Measurements from ENCODE around the gene FBXO46. TPM values are rescaled to one million over a fixed set of nuclear protein-coding genes. Genes with fewer than 3 reads are reported as not detected.

FBXO46 gene
- total and polyA plus RNA-seq, 2 of the 4 experiments (the other 2 are of a cell fraction): 3.0 to 6.8 TPM

- intact Hi-C loops (cut with micrococcal nuclease) (no loop called here), dilution Hi-C loops (cut with HindIII; ENCODE audit: low sequenced_read_pairs, unreplicated experiment) (no loop called here), in situ Hi-C loops (cut with MboI; ENCODE audit: low sequenced_read_pairs) (no loop called here)
- Histone ChIP-seq H3K4me1 (ENCODE audit: control insufficient read depth, insufficient read depth, low read length) (no peaks in the 10 kb centered on the region), H3K4me2 (ENCODE audit: low read depth, low read length) (no peak overlapping the region), H2BK5ac (ENCODE audit: low read depth, low read length, poor library complexity, severe bottlenecking) (no peak overlapping the region), H3K9ac (ENCODE audit: low read depth, low read length) (no peak overlapping the region), H2BK15ac (ENCODE audit: low read depth, low read length) (no peak overlapping the region), H4K5ac (ENCODE audit: low read depth, low read length) (no peak overlapping the region), H3K18ac (ENCODE audit: low read depth, low read length) (no peak overlapping the region), H3K56ac (ENCODE audit: extremely low read depth, insufficient read depth, low read length) (no peak overlapping the region), H3K9me1 (ENCODE audit: insufficient read depth, low read length) (no peaks in the 10 kb centered on the region), H2AK5ac (ENCODE audit: low read depth, low read length) (no peak overlapping the region), H3K9me3 (ENCODE audit: control insufficient read depth, insufficient read depth, low read length) (no peaks in the 10 kb centered on the region), H3K4ac (ENCODE audit: low read depth, low read length) (no peak overlapping the region), H4K8ac (ENCODE audit: low read depth in 2 of 2, low read length in 2 of 2) (no peak overlapping the region), H3K27me3 (ENCODE audit: control insufficient read depth, insufficient read depth, low read length) (peaks cover 22% of the 10 kb centered on the region), H3K4me3 (ENCODE audit: insufficient read depth, low read depth, low read length) (no peak overlapping the region), H2AK9ac (replicated peaks; ENCODE audit: low read depth, low read length, poor library complexity) (no peak overlapping the region), H3K23ac (ENCODE audit: low read depth, low read length) (no peak overlapping the region), H2BK20ac (ENCODE audit: low read depth, low read length) (no peak overlapping the region), H2BK120ac (ENCODE audit: low read depth, low read length) (no peak overlapping the region), H3K79me1 (ENCODE audit: low read depth in 1 of 2, low read length in 2 of 2) (no peaks in the 10 kb centered on the region), H2AFZ (replicated peaks; ENCODE audit: low read length, poor library complexity) (no peak overlapping the region), H3K36me3 (ENCODE audit: control insufficient read depth, insufficient read depth, low read length) (no peaks in the 10 kb centered on the region), H3K14ac (replicated peaks; ENCODE audit: low read depth, low read length) (no peak overlapping the region), H3K27ac (ENCODE audit: insufficient read depth, low read length) (no peak overlapping the region), H4K91ac (ENCODE audit: insufficient read depth, low read depth, low read length) (no peak overlapping the region), H4K20me1 (ENCODE audit: insufficient read depth, low read length) (no peaks in the 10 kb centered on the region)
- 87% methylated on average over 5 of the region's 6 CpGs; no CpG with 5 or more reads in 1 of the 2 experiments for WGBS, 2 experiments (ENCODE audit: extremely low coverage in 2 of 2, insufficient read length in 1 of 2)
- POLR2A ChIA-PET (ENCODE audit: unreplicated experiment): no interaction called here
- ATAC-seq (ENCODE audit: low read depth) (no peak), DNase-seq (no peak)
- CTCF ChIA-PET: no interaction called here
- no TSS peak for BruUV-seq (replicated peaks)
- no peak for TF ChIP-seq RAD21 (IDR thresholded peaks at IDR 0.05; ENCODE audit: low read length)
- no peak for TF ChIP-seq CEBPB (IDR thresholded peaks at IDR 0.05; ENCODE audit: low read depth, low read length)
- no peak for TF ChIP-seq ELK1 (IDR thresholded peaks at IDR 0.05; ENCODE audit: borderline replicate concordance, low read depth, low read length)
- no peak for TF ChIP-seq CHD1 (IDR thresholded peaks at IDR 0.05; ENCODE audit: low read depth, low read length)
- no peak for TF ChIP-seq MAZ (IDR thresholded peaks at IDR 0.05; ENCODE audit: borderline replicate concordance, low read depth, low read length)
- TF ChIP-seq NFE2L2 (IDR thresholded peaks at IDR 0.05; ENCODE audit: low read depth, low read length): no peak
- no peak for TF ChIP-seq SMC3 (IDR thresholded peaks at IDR 0.05; ENCODE audit: low read depth, low read length)
- no peak for TF ChIP-seq MAFK (IDR thresholded peaks at IDR 0.05; ENCODE audit: low read depth, low read length)
- no peak for TF ChIP-seq USF2 (IDR thresholded peaks at IDR 0.05; ENCODE audit: low read depth, low read length)
- TF ChIP-seq, protein P1, sequence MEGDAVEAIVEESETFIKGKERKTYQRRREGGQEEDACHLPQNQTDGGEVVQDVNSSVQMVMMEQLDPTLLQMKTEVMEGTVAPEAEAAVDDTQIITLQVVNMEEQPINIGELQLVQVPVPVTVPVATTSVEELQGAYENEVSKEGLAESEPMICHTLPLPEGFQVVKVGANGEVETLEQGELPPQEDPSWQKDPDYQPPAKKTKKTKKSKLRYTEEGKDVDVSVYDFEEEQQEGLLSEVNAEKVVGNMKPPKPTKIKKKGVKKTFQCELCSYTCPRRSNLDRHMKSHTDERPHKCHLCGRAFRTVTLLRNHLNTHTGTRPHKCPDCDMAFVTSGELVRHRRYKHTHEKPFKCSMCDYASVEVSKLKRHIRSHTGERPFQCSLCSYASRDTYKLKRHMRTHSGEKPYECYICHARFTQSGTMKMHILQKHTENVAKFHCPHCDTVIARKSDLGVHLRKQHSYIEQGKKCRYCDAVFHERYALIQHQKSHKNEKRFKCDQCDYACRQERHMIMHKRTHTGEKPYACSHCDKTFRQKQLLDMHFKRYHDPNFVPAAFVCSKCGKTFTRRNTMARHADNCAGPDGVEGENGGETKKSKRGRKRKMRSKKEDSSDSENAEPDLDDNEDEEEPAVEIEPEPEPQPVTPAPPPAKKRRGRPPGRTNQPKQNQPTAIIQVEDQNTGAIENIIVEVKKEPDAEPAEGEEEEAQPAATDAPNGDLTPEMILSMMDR (conservative IDR thresholded peaks at IDR 0.05; ENCODE audit: low read depth, low read length): no peak
- TF ChIP-seq MXI1 (IDR thresholded peaks at IDR 0.05; ENCODE audit: borderline replicate concordance, low read depth, low read length): no peak
- no peak for TF ChIP-seq RFX5 (IDR thresholded peaks at IDR 0.05; ENCODE audit: low read depth, low read length)
- no peak for TF ChIP-seq BHLHE40 (IDR thresholded peaks at IDR 0.05; ENCODE audit: low read depth, low read length)
- no peak for TF ChIP-seq FOS (IDR thresholded peaks at IDR 0.05; ENCODE audit: low read depth, low read length)
- no peak for TF ChIP-seq POLR2A (IDR thresholded peaks at IDR 0.05; ENCODE audit: low read depth, low read length)
These were observed 14.9 kb upstream of the FBXO46 start for GRCh38 chr19:45745606-45746005.

Data from IMR-90 (cell line).